ENCODE measurements around the gene LRMDA.

GRCh38 chr10:75857896-75858295 is 426.5 kb downstream of the LRMDA start:
- no peak for TF ChIP-seq EZH2 (IDR thresholded peaks at IDR 0.05)
- no peak for TF ChIP-seq POLR2A (IDR thresholded peaks at IDR 0.05; ENCODE audit: borderline replicate concordance, extremely low read depth, insufficient read depth, insufficient read length)
- no peak for TF ChIP-seq EGR1 (IDR thresholded peaks at IDR 0.05; ENCODE audit: low read depth)
- no peak for TF ChIP-seq ZFX (IDR thresholded peaks at IDR 0.05)
- TF ChIP-seq CTCF (IDR thresholded peaks at IDR 0.05 in 2 of 3, conservative IDR thresholded peaks at IDR 0.05 in 1 of 3; ENCODE audit: borderline replicate concordance in 1 of 3, insufficient read depth in 1 of 3, low read depth in 2 of 3, low read length in 2 of 3) = no peak
- no peak for TF ChIP-seq RAD21 (IDR thresholded peaks at IDR 0.05; ENCODE audit: low read depth)

Measured in HCT116 (cell line).